ENCODE data around the gene KCTD14.
"Not testable (repeated sequence)": the region's sequence is repeated elsewhere in the genome, so short reads cannot be mapped to it uniquely, and the experiment has no call there.

The KCTD14 gene

GRCh38 chr11:78022397-78023396 is at the start of gene KCTD14:
KCTD14 (minus strand) TSS chr11:78023276; CDS start chr11:78023249, 27 bp downstream.
- DNase-seq (ENCODE audit: low read depth), result no peak

GRCh38 chr11:78072455-78072854 is 49.4 kb upstream of the KCTD14 start:
- DNase-seq (ENCODE audit: low read depth), result no peak

GRCh38 chr11:78071717-78072116 is 48.6 kb upstream of the KCTD14 start:
- no peak for DNase-seq (ENCODE audit: low read depth)

GRCh38 chr11:78070621-78071020 is 47.5 kb upstream of the KCTD14 start:
- no peak for DNase-seq (ENCODE audit: low read depth)

- no peak for DNase-seq (ENCODE audit: low read depth)
These were observed 46.4 kb upstream of the KCTD14 start for GRCh38 chr11:78069465-78069864.

GRCh38 chr11:78067704-78068103 is 44.6 kb upstream of the KCTD14 start:
- no peak for DNase-seq (ENCODE audit: low read depth)

- DNase-seq (ENCODE audit: low read depth), result no peak
These were observed 43.4 kb upstream of the KCTD14 start for GRCh38 chr11:78066471-78066870.

- DNase-seq (ENCODE audit: low read depth), result no peak
These were observed 42.1 kb upstream of the KCTD14 start for GRCh38 chr11:78065203-78065602.

- no peak for DNase-seq (ENCODE audit: low read depth)
These were observed 40.5 kb upstream of the KCTD14 start, which contains the start of gene THRSP for GRCh38 chr11:78063440-78064181. THRSP (plus strand) TSS chr11:78063861; CDS start chr11:78063882, 21 bp downstream.

GRCh38 chr11:78062671-78063070 is 39.6 kb upstream of the KCTD14 start:
- DNase-seq (ENCODE audit: low read depth), result no peak

- no peak for DNase-seq (ENCODE audit: low read depth)
These were observed 38.8 kb upstream of the KCTD14 start for GRCh38 chr11:78061921-78062311.

GRCh38 chr11:78061088-78061920 is 38.2 kb upstream of the KCTD14 start:
- DNase-seq (ENCODE audit: low read depth), result no peak

- no peak for DNase-seq (ENCODE audit: low read depth)
These were observed 37.5 kb upstream of the KCTD14 start for GRCh38 chr11:78060533-78060932.

GRCh38 chr11:78059749-78060328 is 36.8 kb upstream of the KCTD14 start:
- DNase-seq (ENCODE audit: low read depth), result not testable (repeated sequence)

- no peak for DNase-seq (ENCODE audit: low read depth)
These were observed 34.5 kb upstream of the KCTD14 start for GRCh38 chr11:78057462-78058055.

- DNase-seq (ENCODE audit: low read depth), result no peak
These were observed 33.0 kb upstream of the KCTD14 start for GRCh38 chr11:78056093-78056492.

GRCh38 chr11:78054971-78055370 is 31.9 kb upstream of the KCTD14 start:
- DNase-seq (ENCODE audit: low read depth), result no peak

- no peak for DNase-seq (ENCODE audit: low read depth)
These were observed 28.1 kb upstream of the KCTD14 start for GRCh38 chr11:78050964-78051831.

GRCh38 chr11:78049348-78049747 is 26.3 kb upstream of the KCTD14 start:
- no peak for DNase-seq (ENCODE audit: low read depth)

GRCh38 chr11:78048561-78048960 is 25.5 kb upstream of the KCTD14 start:
- DNase-seq (ENCODE audit: low read depth), result no peak

Data from stimulated activated CD8-positive, alpha-beta memory T cell treated with anti-CD3 and anti-CD28 coated beads, Interleukin-15, amount 100 ng/mL, for 24 hours (primary cell).